Measurements from ENCODE around the gene DNER.
"Not testable (repeated sequence)": the region's sequence is repeated elsewhere in the genome, so short reads cannot be mapped to it uniquely, and the experiment has no call there.

DNER gene

DNA sequence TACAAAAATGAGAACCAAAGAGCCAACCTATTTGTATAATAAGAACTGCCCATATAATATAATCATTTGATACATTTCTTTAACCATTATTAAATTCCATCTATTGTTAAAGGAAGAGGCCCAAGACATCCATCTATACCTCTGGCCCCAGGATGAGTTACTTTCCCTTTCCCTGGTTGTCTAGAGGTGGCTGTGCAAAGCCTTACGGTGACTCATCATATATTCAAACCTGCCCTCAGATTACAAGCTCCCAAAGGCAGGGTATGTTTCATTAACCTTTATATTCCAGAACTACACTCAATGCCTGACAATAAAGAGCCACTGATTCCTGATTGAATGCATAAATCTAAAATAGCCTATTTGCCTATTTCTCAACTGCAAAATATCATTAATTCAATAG lies 337.5 kb downstream of the DNER start:
- no peaks in the 10 kb centered on the region for H3K4me1 ChIP-seq (ENCODE audit: control insufficient read depth in 1 of 2, insufficient read depth in 2 of 2, low read length in 2 of 2)
- no peak overlapping the region for H3K9ac ChIP-seq (ENCODE audit: low read length)
- H4K91ac ChIP-seq (ENCODE audit: low read depth, low read length) = no peak overlapping the region
- H3K27ac ChIP-seq (ENCODE audit: low read depth, low read length) = no peak overlapping the region
- H3K36me3 ChIP-seq (ENCODE audit: control insufficient read depth in 1 of 2, insufficient read depth in 2 of 2, low read length in 2 of 2) = no peaks in the 10 kb centered on the region
- H3K18ac ChIP-seq (ENCODE audit: low read length) = no peak overlapping the region
- no peak overlapping the region for H2BK12ac ChIP-seq (ENCODE audit: low read length)
- WGBS (ENCODE audit: extremely low coverage, insufficient coverage, insufficient read length) = no CpG with 5 or more reads among the region's 1 CpG
- DNase-seq = peak; percentile 14 to 44
- H2BK120ac ChIP-seq (ENCODE audit: insufficient read depth, low read length, poor library complexity) = no peak overlapping the region
- no peaks in the 10 kb centered on the region for H3K9me3 ChIP-seq (ENCODE audit: insufficient read depth, low read depth, low read length)
- no peak overlapping the region for H3K4ac ChIP-seq (ENCODE audit: low read depth, low read length)
- H3K14ac ChIP-seq (ENCODE audit: low read length) = no peak overlapping the region
- no peaks in the 10 kb centered on the region for H3K79me2 ChIP-seq (ENCODE audit: control insufficient read depth, insufficient read depth, low read length, poor library complexity)
- no peak overlapping the region for H2AFZ ChIP-seq (ENCODE audit: insufficient read depth, low read length, poor library complexity)
- no peak overlapping the region for H4K8ac ChIP-seq (ENCODE audit: low read depth, low read length)
- no peak overlapping the region for H3K23ac ChIP-seq (ENCODE audit: low read length)
- H2AK5ac ChIP-seq (ENCODE audit: low read length) = no peak overlapping the region
- H3K27me3 ChIP-seq (ENCODE audit: insufficient read depth, low read length) = no peaks in the 10 kb centered on the region
- H3K4me2 ChIP-seq (ENCODE audit: low read length) = no peak overlapping the region
- no peaks in the 10 kb centered on the region for H3K79me1 ChIP-seq (ENCODE audit: low read length)
- H2BK5ac ChIP-seq (ENCODE audit: low read depth, low read length, poor library complexity) = no peak overlapping the region
- H3K4me3 ChIP-seq (ENCODE audit: low read depth, low read length) = no peak overlapping the region
- H4K12ac ChIP-seq (ENCODE audit: low read depth, low read length) = no peak overlapping the region

DNA sequence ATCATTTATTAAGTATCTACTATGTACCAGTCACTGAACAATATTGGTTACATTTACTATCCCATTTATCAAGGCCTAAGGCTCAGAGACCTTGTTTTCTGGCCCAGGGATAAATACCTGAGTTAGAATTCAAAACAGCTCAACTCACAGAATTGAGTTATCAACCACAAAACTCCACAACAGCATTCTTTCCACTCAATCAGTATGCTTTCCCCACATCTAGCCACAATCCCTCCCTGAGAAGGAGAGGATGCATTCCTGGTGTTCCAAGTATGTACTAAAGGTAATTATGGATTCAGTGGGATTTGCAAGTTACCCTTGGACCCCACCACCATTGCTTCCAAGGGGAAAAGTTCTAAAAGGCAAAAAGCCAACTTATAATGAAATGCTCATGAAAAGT lies 339.1 kb downstream of the DNER start:
- Histone ChIP-seq H3K4ac (ENCODE audit: low read depth, low read length) (no peak overlapping the region), H3K4me3 (ENCODE audit: low read depth, low read length) (no peak overlapping the region), H3K79me2 (ENCODE audit: control insufficient read depth, insufficient read depth, low read length, poor library complexity) (no peaks in the 10 kb centered on the region), H4K91ac (ENCODE audit: low read depth, low read length) (no peak overlapping the region), H4K8ac (ENCODE audit: low read depth, low read length) (no peak overlapping the region), H3K23ac (ENCODE audit: low read length) (no peak overlapping the region), H3K4me2 (ENCODE audit: low read length) (no peak overlapping the region), H3K14ac (ENCODE audit: low read length) (no peak overlapping the region), H2BK120ac (ENCODE audit: insufficient read depth, low read length, poor library complexity) (no peak overlapping the region), H3K9me3 (ENCODE audit: insufficient read depth, low read depth, low read length) (no peaks in the 10 kb centered on the region), H3K18ac (ENCODE audit: low read length) (no peak overlapping the region), H3K27ac (ENCODE audit: low read depth, low read length) (no peak overlapping the region), H3K4me1 (ENCODE audit: control insufficient read depth in 1 of 2, insufficient read depth in 2 of 2, low read length in 2 of 2) (no peaks in the 10 kb centered on the region), H3K9ac (ENCODE audit: low read length) (no peak overlapping the region), H2BK12ac (ENCODE audit: low read length) (no peak overlapping the region), H2AFZ (ENCODE audit: insufficient read depth, low read length, poor library complexity) (no peak overlapping the region), H4K12ac (ENCODE audit: low read depth, low read length) (no peak overlapping the region), H3K79me1 (ENCODE audit: low read length) (no peaks in the 10 kb centered on the region), H3K36me3 (ENCODE audit: control insufficient read depth in 1 of 2, insufficient read depth in 2 of 2, low read length in 2 of 2) (no peaks in the 10 kb centered on the region), H3K27me3 (ENCODE audit: insufficient read depth, low read length) (no peaks in the 10 kb centered on the region), H2BK5ac (ENCODE audit: low read depth, low read length, poor library complexity) (no peak overlapping the region), H2AK5ac (ENCODE audit: low read length) (no peak overlapping the region)
- peak; percentile 18 to 80 for DNase-seq

DNA sequence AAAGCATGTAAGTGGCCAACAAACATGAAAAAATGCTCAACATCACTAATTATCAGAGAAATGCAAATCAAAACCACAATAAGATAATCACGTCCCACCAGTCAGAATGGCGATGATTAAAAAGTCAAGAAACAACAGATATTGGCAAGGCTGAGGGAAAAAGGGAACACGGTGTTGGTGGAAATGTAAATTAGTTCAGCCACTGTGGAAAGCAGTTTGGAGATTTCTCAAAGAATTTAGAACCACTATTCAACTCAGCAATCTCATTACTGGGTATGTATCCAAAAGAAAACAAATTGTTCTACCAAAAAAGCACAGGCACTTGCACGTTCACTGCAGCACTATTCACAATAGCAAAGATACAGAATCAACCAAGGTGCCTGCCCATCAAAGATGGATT lies 341.0 kb downstream of the DNER start:
- not testable (repeated sequence) for H3K4ac ChIP-seq (ENCODE audit: low read depth, low read length); H3K4me3 ChIP-seq (ENCODE audit: low read depth, low read length); H2BK5ac ChIP-seq (ENCODE audit: low read depth, low read length, poor library complexity); H3K23ac ChIP-seq (ENCODE audit: low read length); H2BK12ac ChIP-seq (ENCODE audit: low read length); H2BK120ac ChIP-seq (ENCODE audit: insufficient read depth, low read length, poor library complexity); H3K36me3 ChIP-seq (ENCODE audit: control insufficient read depth in 1 of 2, insufficient read depth in 2 of 2, low read length in 2 of 2); H4K12ac ChIP-seq (ENCODE audit: low read depth, low read length); H3K9ac ChIP-seq (ENCODE audit: low read length); H2AFZ ChIP-seq (ENCODE audit: insufficient read depth, low read length, poor library complexity); H3K4me1 ChIP-seq (ENCODE audit: control insufficient read depth in 1 of 2, insufficient read depth in 2 of 2, low read length in 2 of 2); H3K18ac ChIP-seq (ENCODE audit: low read length); H2AK5ac ChIP-seq (ENCODE audit: low read length); H3K79me2 ChIP-seq (ENCODE audit: control insufficient read depth, insufficient read depth, low read length, poor library complexity); H4K91ac ChIP-seq (ENCODE audit: low read depth, low read length); H3K27ac ChIP-seq (ENCODE audit: low read depth, low read length); H3K4me2 ChIP-seq (ENCODE audit: low read length); H3K9me3 ChIP-seq (ENCODE audit: insufficient read depth, low read depth, low read length); DNase-seq; H4K8ac ChIP-seq (ENCODE audit: low read depth, low read length); H3K27me3 ChIP-seq (ENCODE audit: insufficient read depth, low read length); H3K14ac ChIP-seq (ENCODE audit: low read length); H3K79me1 ChIP-seq (ENCODE audit: low read length)
- WGBS (ENCODE audit: extremely low coverage, insufficient coverage, insufficient read length) = no CpG with 5 or more reads among the region's 4 CpGs

DNA sequence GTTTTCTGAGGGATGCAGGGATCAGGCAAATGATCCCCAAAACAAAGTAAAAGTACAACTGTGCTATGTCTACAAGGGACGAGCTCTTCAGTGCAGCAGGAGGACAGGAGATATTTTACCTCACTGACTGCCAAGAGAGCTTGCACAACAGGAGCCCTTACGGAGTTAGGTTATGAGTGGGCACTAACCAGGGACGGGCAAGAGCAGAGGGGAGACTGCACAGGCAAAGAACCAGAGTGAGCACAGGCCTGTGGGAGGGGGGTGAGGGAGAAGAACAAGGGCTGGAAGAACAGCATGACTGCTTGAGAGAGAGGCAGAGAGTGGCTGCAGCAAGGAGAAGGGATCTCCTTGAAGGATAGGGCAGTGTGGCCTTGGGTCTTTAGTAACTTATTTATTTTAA lies 342.1 kb downstream of the DNER start:
- no peak overlapping the region for H2BK5ac ChIP-seq (ENCODE audit: low read depth, low read length, poor library complexity)
- no peak for DNase-seq
- H2AK5ac ChIP-seq (ENCODE audit: low read length) = no peak overlapping the region
- no peaks in the 10 kb centered on the region for H3K79me2 ChIP-seq (ENCODE audit: control insufficient read depth, insufficient read depth, low read length, poor library complexity)
- no peak overlapping the region for H4K91ac ChIP-seq (ENCODE audit: low read depth, low read length)
- no CpG with 5 or more reads among the region's 3 CpGs for WGBS (ENCODE audit: extremely low coverage, insufficient coverage, insufficient read length)
- H3K18ac ChIP-seq (ENCODE audit: low read length) = no peak overlapping the region
- H3K4me3 ChIP-seq (ENCODE audit: low read depth, low read length) = no peak overlapping the region
- H4K8ac ChIP-seq (ENCODE audit: low read depth, low read length) = no peak overlapping the region
- no peaks in the 10 kb centered on the region for H3K4me1 ChIP-seq (ENCODE audit: control insufficient read depth in 1 of 2, insufficient read depth in 2 of 2, low read length in 2 of 2)
- H3K79me1 ChIP-seq (ENCODE audit: low read length) = no peaks in the 10 kb centered on the region
- H3K36me3 ChIP-seq (ENCODE audit: control insufficient read depth in 1 of 2, insufficient read depth in 2 of 2, low read length in 2 of 2) = no peaks in the 10 kb centered on the region
- H2AFZ ChIP-seq (ENCODE audit: insufficient read depth, low read length, poor library complexity) = no peak overlapping the region
- H3K4me2 ChIP-seq (ENCODE audit: low read length) = no peak overlapping the region
- H3K27me3 ChIP-seq (ENCODE audit: insufficient read depth, low read length) = no peaks in the 10 kb centered on the region
- H3K14ac ChIP-seq (ENCODE audit: low read length) = no peak overlapping the region
- no peak overlapping the region for H4K12ac ChIP-seq (ENCODE audit: low read depth, low read length)
- H3K4ac ChIP-seq (ENCODE audit: low read depth, low read length) = no peak overlapping the region
- H3K9ac ChIP-seq (ENCODE audit: low read length) = no peak overlapping the region
- H3K27ac ChIP-seq (ENCODE audit: low read depth, low read length) = no peak overlapping the region
- no peaks in the 10 kb centered on the region for H3K9me3 ChIP-seq (ENCODE audit: insufficient read depth, low read depth, low read length)
- H2BK120ac ChIP-seq (ENCODE audit: insufficient read depth, low read length, poor library complexity) = no peak overlapping the region
- H3K23ac ChIP-seq (ENCODE audit: low read length) = no peak overlapping the region
- H2BK12ac ChIP-seq (ENCODE audit: low read length) = no peak overlapping the region

DNA sequence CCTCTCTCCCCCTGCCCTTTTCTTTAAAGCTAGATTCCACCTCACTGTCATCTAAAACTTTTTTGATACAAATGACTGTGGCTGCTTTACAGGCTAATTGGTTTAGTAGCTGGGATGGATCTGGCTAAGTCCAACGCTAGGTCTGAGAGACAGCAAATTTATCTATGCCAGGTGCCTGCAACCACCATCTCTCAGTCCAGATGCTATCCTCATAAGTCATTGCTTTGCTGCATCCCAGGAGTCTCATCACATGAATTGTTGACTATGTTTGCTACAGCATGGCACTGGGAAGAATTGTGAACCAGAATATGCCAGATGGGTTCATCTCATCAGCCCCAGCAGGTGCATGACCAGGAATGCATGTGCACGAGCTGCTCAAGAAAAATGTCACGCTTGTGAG lies 343.3 kb downstream of the DNER start:
- Histone ChIP-seq H3K4me2 (ENCODE audit: low read length) (no peak overlapping the region), H2AFZ (ENCODE audit: insufficient read depth, low read length, poor library complexity) (no peak overlapping the region), H2BK5ac (ENCODE audit: low read depth, low read length, poor library complexity) (no peak overlapping the region), H3K27ac (ENCODE audit: low read depth, low read length) (no peak overlapping the region), H3K79me2 (ENCODE audit: control insufficient read depth, insufficient read depth, low read length, poor library complexity) (no peaks in the 10 kb centered on the region), H3K4ac (ENCODE audit: low read depth, low read length) (no peak overlapping the region), H3K4me1 (ENCODE audit: control insufficient read depth in 1 of 2, insufficient read depth in 2 of 2, low read length in 2 of 2) (no peaks in the 10 kb centered on the region), H4K91ac (ENCODE audit: low read depth, low read length) (no peak overlapping the region), H3K79me1 (ENCODE audit: low read length) (no peaks in the 10 kb centered on the region), H3K36me3 (ENCODE audit: control insufficient read depth in 1 of 2, insufficient read depth in 2 of 2, low read length in 2 of 2) (no peaks in the 10 kb centered on the region), H3K4me3 (ENCODE audit: low read depth, low read length) (no peak overlapping the region), H3K9ac (ENCODE audit: low read length) (no peak overlapping the region), H4K8ac (ENCODE audit: low read depth, low read length) (no peak overlapping the region), H3K18ac (ENCODE audit: low read length) (no peak overlapping the region), H2BK12ac (ENCODE audit: low read length) (no peak overlapping the region), H2BK120ac (ENCODE audit: insufficient read depth, low read length, poor library complexity) (no peak overlapping the region), H2AK5ac (ENCODE audit: low read length) (no peak overlapping the region), H3K14ac (ENCODE audit: low read length) (no peak overlapping the region), H3K27me3 (ENCODE audit: insufficient read depth, low read length) (no peaks in the 10 kb centered on the region), H3K23ac (ENCODE audit: low read length) (no peak overlapping the region), H3K9me3 (ENCODE audit: insufficient read depth, low read depth, low read length) (no peaks in the 10 kb centered on the region), H4K12ac (ENCODE audit: low read depth, low read length) (no peak overlapping the region)
- no CpG with 5 or more reads among the region's 3 CpGs for WGBS (ENCODE audit: extremely low coverage, insufficient coverage, insufficient read length)
- DNase-seq = no peak

Measured in trophoblast cell (in vitro differentiated cells and primary cell).